HEK293 (cell line): ENCODE results near the gene STK4.

Experiments used
- CTCF ChIA-PET: fragments of 350-600 bp; formaldehyde crosslinking; extraction: SDS; loops from one replicate; lab custom pipeline; 2021; ENCODE audit warnings: antibody characterized with exemption; lab: Yijun Ruan, JAX
- POLR2A ChIA-PET: fragments of 300-600 bp; formaldehyde crosslinking; extraction: SDS; loops from one replicate; lab custom pipeline; 2020; ENCODE audit warnings: antibody characterized with exemption, inconsistent platforms; lab: Yijun Ruan, JAX
- H3K27ac ChIP-seq: fragments of 200-500 bp; sonication (Bioruptor generic); 2 replicates; pipeline ENCODE4 v1.5.1; 2014; ENCODE audit warnings: low read depth, low read length, control low read depth, inconsistent platforms; ENCODE audit errors: extremely low read depth
- H3K36me3 ChIP-seq, 2 experiments: fragments of 200-500 bp in 1 of 2; sonication (Bioruptor generic) in 1 of 2; 1 replicate in 1 of 2; 2 replicates in 1 of 2; pipeline ENCODE4 v1.5.1; 2014 to 2017; ENCODE audit warnings: inconsistent platforms in 2 of 2, low read length in 2 of 2; ENCODE audit not compliant: control insufficient read depth in 2 of 2, insufficient read depth in 1 of 2
- H3K4me1 ChIP-seq: fragments of 200-500 bp; sonication (Bioruptor generic); 2 replicates; pipeline ENCODE4 v1.5.1; 2014; ENCODE audit warnings: mild to moderate bottlenecking, low read length, inconsistent platforms; ENCODE audit not compliant: control insufficient read depth, insufficient read depth
- H3K4me3 ChIP-seq: 2 replicates; pipeline ENCODE4 v1.5.1; 2011; ENCODE audit warnings: low read depth, mild to moderate bottlenecking, control low read depth, low read length, moderate library complexity
- H3K9me3 ChIP-seq: fragments of 200-500 bp; sonication (Bioruptor generic); 2 replicates; pipeline ENCODE4 v1.5.1; 2014; ENCODE audit warnings: low read depth, low read length, inconsistent platforms; ENCODE audit not compliant: control insufficient read depth, insufficient read depth
- BCL6B ChIP-seq: fragments of 450-650 bp; formaldehyde crosslinking; IDR thresholded peaks from 2 replicates; pipeline ENCODE4 v1.5.1; 2017; ENCODE audit warnings: missing biosample characterization, missing genetic modification characterization
- GLIS2 ChIP-seq: fragments of 450-650 bp; formaldehyde crosslinking; IDR thresholded peaks from 2 replicates; pipeline ENCODE4 v1.5.1; 2016; ENCODE audit warnings: missing biosample characterization, missing genetic modification characterization
- HOXC10 ChIP-seq: sonication (generic); formaldehyde crosslinking; IDR thresholded peaks from 2 replicates; pipeline ENCODE4 v1.8.1; 2023; ENCODE audit warnings: mild to moderate bottlenecking, missing genetic modification reagents
- KLF8 ChIP-seq: fragments of 450-650 bp; formaldehyde crosslinking; IDR thresholded peaks from 2 replicates; pipeline ENCODE4 v1.5.1; 2016; ENCODE audit warnings: missing biosample characterization, missing genetic modification characterization
- SETDB1 ChIP-seq: IDR thresholded peaks from one replicate; pipeline ENCODE4 v1.6.1; 2017; ENCODE audit warnings: mild to moderate bottlenecking, low read length, moderate library complexity, mixed read lengths; ENCODE audit not compliant: insufficient read length
- ZEB2 ChIP-seq: fragments of 450-650 bp; formaldehyde crosslinking; IDR thresholded peaks from 2 replicates; pipeline ENCODE4 v1.5.1; 2016; ENCODE audit warnings: missing biosample characterization, missing genetic modification characterization
- ZFP3 ChIP-seq: fragments of 450-650 bp; formaldehyde crosslinking; IDR thresholded peaks from 2 replicates; pipeline ENCODE4 v1.5.1; 2016; ENCODE audit warnings: low read depth, missing biosample characterization, missing genetic modification characterization
- ZNF112 ChIP-seq: fragments of 450-650 bp; formaldehyde crosslinking; IDR thresholded peaks from 2 replicates; pipeline ENCODE4 v1.5.0; 2017; ENCODE audit warnings: missing biosample characterization, missing genetic modification characterization
- ZNF132 ChIP-seq: fragments of 450-650 bp; formaldehyde crosslinking; IDR thresholded peaks from 2 replicates; pipeline ENCODE4 v1.5.1; 2017; ENCODE audit warnings: missing biosample characterization, missing genetic modification characterization, borderline replicate concordance
- ZNF184 ChIP-seq: fragments of 450-650 bp; IDR thresholded peaks from 2 replicates; pipeline ENCODE4 v1.5.1; 2018; ENCODE audit warnings: missing biosample characterization, mild to moderate bottlenecking, missing genetic modification characterization
- ZNF239 ChIP-seq: fragments of 450-650 bp; formaldehyde crosslinking; IDR thresholded peaks from 2 replicates; pipeline ENCODE4 v1.5.1; 2016; ENCODE audit warnings: missing biosample characterization, missing genetic modification characterization
- ZNF302 ChIP-seq: fragments of 450-650 bp; formaldehyde crosslinking; IDR thresholded peaks from 2 replicates; pipeline ENCODE4 v1.5.1; 2016; ENCODE audit warnings: missing biosample characterization, missing genetic modification characterization, low read depth
- ZNF488 ChIP-seq: fragments of 450-650 bp; formaldehyde crosslinking; IDR thresholded peaks from 2 replicates; pipeline ENCODE4 v1.5.1; 2016; ENCODE audit warnings: missing biosample characterization, missing genetic modification characterization
- ZNF510 ChIP-seq: fragments of 450-650 bp; formaldehyde crosslinking; IDR thresholded peaks from 2 replicates; pipeline ENCODE4 v1.5.1; 2018; ENCODE audit warnings: mild to moderate bottlenecking, missing genetic modification characterization, missing biosample characterization; ENCODE audit not compliant: insufficient replicate concordance
- ZNF558 ChIP-seq: fragments of 450-650 bp; formaldehyde crosslinking; IDR thresholded peaks from 2 replicates; pipeline ENCODE4 v1.5.1; 2016; ENCODE audit warnings: missing biosample characterization, missing genetic modification characterization
- ZNF639 ChIP-seq: fragments of 450-650 bp; formaldehyde crosslinking; IDR thresholded peaks from 2 replicates; pipeline ENCODE4 v1.5.1; 2016; ENCODE audit warnings: missing biosample characterization, missing genetic modification characterization
- ZNF654 ChIP-seq: fragments of 450-650 bp; formaldehyde crosslinking; IDR thresholded peaks from 2 replicates; pipeline ENCODE4 v1.5.1; 2016; ENCODE audit warnings: low read depth, missing biosample characterization, missing genetic modification characterization
- ZNF658 ChIP-seq: fragments of 450-650 bp; formaldehyde crosslinking; IDR thresholded peaks from 2 replicates; pipeline ENCODE4; 2016; ENCODE audit warnings: missing biosample characterization, missing genetic modification characterization
- ZNF707 ChIP-seq: fragments of 450-650 bp; formaldehyde crosslinking; IDR thresholded peaks from 2 replicates; pipeline ENCODE4 v1.5.1; 2016; ENCODE audit warnings: missing biosample characterization, missing genetic modification characterization
- ZNF76 ChIP-seq: fragments of 450-650 bp; formaldehyde crosslinking; IDR thresholded peaks from 2 replicates; pipeline ENCODE4; 2016; ENCODE audit warnings: low read depth, missing biosample characterization, missing genetic modification characterization, borderline replicate concordance
- ZNF776 ChIP-seq: fragments of 450-650 bp; formaldehyde crosslinking; IDR thresholded peaks from 2 replicates; pipeline ENCODE4 v1.5.0; 2017; ENCODE audit warnings: missing biosample characterization, missing genetic modification characterization, borderline replicate concordance
- ZNF791 ChIP-seq: fragments of 450-650 bp; formaldehyde crosslinking; IDR thresholded peaks from 2 replicates; pipeline ENCODE4 v1.5.1; 2016; ENCODE audit warnings: missing biosample characterization, missing genetic modification characterization
- ZXDB ChIP-seq: fragments of 450-650 bp; formaldehyde crosslinking; IDR thresholded peaks from 2 replicates; pipeline ENCODE4 v1.5.1; 2016; ENCODE audit warnings: missing biosample characterization, missing genetic modification characterization
- TF ChIP-seq, protein P1 (sequence below): fragments of 450-650 bp; formaldehyde crosslinking; IDR thresholded peaks from 2 replicates; pipeline ENCODE4 v1.5.1; 2016; ENCODE audit warnings: missing biosample characterization, missing genetic modification characterization, borderline replicate concordance
- TF ChIP-seq, protein P2 (sequence below): sonication (generic); formaldehyde crosslinking; IDR thresholded peaks from 2 replicates; pipeline ENCODE4 v1.8.1; 2022; ENCODE audit warnings: mild to moderate bottlenecking, moderate library complexity, missing genetic modification reagents
- TF ChIP-seq, protein P3 (sequence below): fragments of 450-650 bp; formaldehyde crosslinking; IDR thresholded peaks from 2 replicates; pipeline ENCODE4 v1.5.1; 2016; ENCODE audit warnings: missing biosample characterization, missing genetic modification characterization

Gene STK4

GRCh38 chr20:45080867-45081624, 114.7 kb downstream of the STK4 start:
- Histone ChIP-seq H3K27ac (no peak overlapping the region), H3K4me1 (no peaks in the 10 kb centered on the region), H3K36me3 (peaks cover 4 to 43% of the 10 kb centered on the region in 2 experiments; a peak in 2 of 3 replicates), H3K9me3 (no peaks in the 10 kb centered on the region), H3K4me3 (no peak overlapping the region)
- ChIA-PET CTCF (no interaction called here), POLR2A (no interaction called here)
- no peak for TF ChIP-seq ZEB2
- TF ChIP-seq ZFP3 (tag by site-specific recombination): no peak
- no peak for TF ChIP-seq GLIS2 (tag by site-specific recombination)
- no peak for TF ChIP-seq ZNF658
- no peak for TF ChIP-seq ZNF639 (tag by site-specific recombination)
- no peak for TF ChIP-seq ZNF791 (tag by site-specific recombination)
- TF ChIP-seq ZNF112 (tag by site-specific recombination): no peak
- no peak for TF ChIP-seq ZNF776 (tag by site-specific recombination)
- TF ChIP-seq BCL6B (tag by site-specific recombination): no peak
- TF ChIP-seq ZNF558: no peak
- no peak for TF ChIP-seq ZNF302 (tag by site-specific recombination)
- no peak for TF ChIP-seq ZNF76

GRCh38 chr20:45082468-45082867, 116.2 kb downstream of the STK4 start:
- peaks cover under 1 to 42% of the 10 kb centered on the region in 2 experiments; a peak in 2 of 3 replicates for H3K36me3 ChIP-seq

DNA sequence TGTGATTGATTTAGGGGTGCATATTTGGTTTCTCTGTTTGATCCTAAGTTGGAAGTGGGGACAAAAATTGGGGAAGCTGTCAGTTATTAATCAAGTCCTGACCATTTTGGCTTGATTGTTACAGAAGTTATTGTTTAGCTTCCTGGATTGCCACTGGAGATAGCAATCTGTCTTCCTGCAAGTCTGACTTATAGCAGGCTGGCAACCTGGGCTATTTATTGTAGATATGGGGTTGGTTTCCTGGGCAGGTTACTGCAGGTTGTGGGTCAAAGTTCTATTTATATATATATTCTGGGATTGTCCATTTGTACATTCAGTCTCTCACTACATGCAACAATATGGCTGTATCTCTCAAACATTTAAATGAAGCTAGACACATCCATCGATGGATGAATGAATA, 116.8 kb downstream of the STK4 start:
- H3K4me1 ChIP-seq: no peaks in the 10 kb centered on the region
- no peak overlapping the region for H3K4me3 ChIP-seq
- H3K36me3 ChIP-seq: peaks cover 0 to 38% of the 10 kb centered on the region in 2 experiments; a peak in 1 of 3 replicates
- H3K27ac ChIP-seq: no peak overlapping the region
- ChIA-PET POLR2A (no interaction called here), CTCF (interaction anchor here (0.7 to 2.0 kb wide), 4 partner anchors 12 to 72 kb away, joined by 3 to 12 read pairs (median 4); no protein-coding TSS in a partner anchor)
- H3K9me3 ChIP-seq: no peaks in the 10 kb centered on the region
- TF ChIP-seq, protein P1, sequence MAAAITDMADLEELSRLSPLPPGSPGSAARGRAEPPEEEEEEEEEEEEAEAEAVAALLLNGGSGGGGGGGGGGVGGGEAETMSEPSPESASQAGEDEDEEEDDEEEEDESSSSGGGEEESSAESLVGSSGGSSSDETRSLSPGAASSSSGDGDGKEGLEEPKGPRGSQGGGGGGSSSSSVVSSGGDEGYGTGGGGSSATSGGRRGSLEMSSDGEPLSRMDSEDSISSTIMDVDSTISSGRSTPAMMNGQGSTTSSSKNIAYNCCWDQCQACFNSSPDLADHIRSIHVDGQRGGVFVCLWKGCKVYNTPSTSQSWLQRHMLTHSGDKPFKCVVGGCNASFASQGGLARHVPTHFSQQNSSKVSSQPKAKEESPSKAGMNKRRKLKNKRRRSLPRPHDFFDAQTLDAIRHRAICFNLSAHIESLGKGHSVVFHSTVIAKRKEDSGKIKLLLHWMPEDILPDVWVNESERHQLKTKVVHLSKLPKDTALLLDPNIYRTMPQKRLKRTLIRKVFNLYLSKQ (tag by site-specific recombination): no peak
- TF ChIP-seq ZNF510 (tag by site-specific recombination): no peak
- no peak for TF ChIP-seq ZXDB (tag by site-specific recombination)
- TF ChIP-seq ZNF239 (tag by site-specific recombination): no peak
- TF ChIP-seq HOXC10 (CRISPR knock-in tag): no peak
- TF ChIP-seq ZNF302 (tag by site-specific recombination): no peak
- TF ChIP-seq ZNF707: no peak
- TF ChIP-seq KLF8 (tag by site-specific recombination): no peak
- no peak for TF ChIP-seq ZNF132
- TF ChIP-seq, protein P2, sequence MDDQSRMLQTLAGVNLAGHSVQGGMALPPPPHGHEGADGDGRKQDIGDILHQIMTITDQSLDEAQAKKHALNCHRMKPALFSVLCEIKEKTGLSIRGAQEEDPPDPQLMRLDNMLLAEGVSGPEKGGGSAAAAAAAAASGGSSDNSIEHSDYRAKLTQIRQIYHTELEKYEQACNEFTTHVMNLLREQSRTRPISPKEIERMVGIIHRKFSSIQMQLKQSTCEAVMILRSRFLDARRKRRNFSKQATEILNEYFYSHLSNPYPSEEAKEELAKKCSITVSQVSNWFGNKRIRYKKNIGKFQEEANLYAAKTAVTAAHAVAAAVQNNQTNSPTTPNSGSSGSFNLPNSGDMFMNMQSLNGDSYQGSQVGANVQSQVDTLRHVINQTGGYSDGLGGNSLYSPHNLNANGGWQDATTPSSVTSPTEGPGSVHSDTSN (CRISPR knock-in tag): no peak
- TF ChIP-seq, protein P3, sequence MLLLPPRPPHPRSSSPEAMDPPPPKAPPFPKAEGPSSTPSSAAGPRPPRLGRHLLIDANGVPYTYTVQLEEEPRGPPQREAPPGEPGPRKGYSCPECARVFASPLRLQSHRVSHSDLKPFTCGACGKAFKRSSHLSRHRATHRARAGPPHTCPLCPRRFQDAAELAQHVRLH: no peak
- no peak for TF ChIP-seq SETDB1
- no peak for TF ChIP-seq ZNF488 (tag by site-specific recombination)

More at GRCh38 chr20:45082468-45082867, 116.2 kb downstream of the STK4 start:
- H3K27ac ChIP-seq: no peak overlapping the region
- ChIA-PET POLR2A (no interaction called here), CTCF (interaction anchor here (0.6 to 2.0 kb wide), 5 partner anchors 11 to 237 kb away, joined by 3 to 12 read pairs (median 5); no protein-coding TSS in a partner anchor)
- no peak overlapping the region for H3K4me3 ChIP-seq
- TF ChIP-seq ZNF184 (tag by site-specific recombination): peak; percentile 95
- no peak for TF ChIP-seq ZNF776 (tag by site-specific recombination)
- TF ChIP-seq ZXDB (tag by site-specific recombination): no peak
- no peak for TF ChIP-seq ZNF654 (tag by site-specific recombination)
- H3K4me1 ChIP-seq: no peaks in the 10 kb centered on the region
- no peaks in the 10 kb centered on the region for H3K9me3 ChIP-seq
